HL-60 (cell line): Measurements from ENCODE around the gene PROS1.

Experiments used
- GABPA ChIP-seq: IDR thresholded peaks from 2 replicates; pipeline ENCODE4 v1.6.1; 2012; ENCODE audit warnings: low read depth
- POLR2AphosphoS5 ChIP-seq: IDR thresholded peaks from 2 replicates; pipeline ENCODE4 v1.6.1; 2012; ENCODE audit warnings: low read depth
- SPI1 ChIP-seq: IDR thresholded peaks from 2 replicates; pipeline ENCODE4 v1.6.1; 2012; ENCODE audit warnings: low read depth, mild to moderate bottlenecking, borderline replicate concordance
- TF ChIP-seq, protein P1 (sequence below): IDR thresholded peaks from 2 replicates; pipeline ENCODE4 v1.6.1; 2012; ENCODE audit warnings: low read depth; ENCODE audit not compliant: insufficient replicate concordance
- TF ChIP-seq, protein P2 (sequence below): IDR thresholded peaks from one replicate; pipeline ENCODE4 v1.5.1; 2011; ENCODE audit warnings: low read length, control low read depth, inconsistent platforms; ENCODE audit not compliant: insufficient read depth

DNA sequence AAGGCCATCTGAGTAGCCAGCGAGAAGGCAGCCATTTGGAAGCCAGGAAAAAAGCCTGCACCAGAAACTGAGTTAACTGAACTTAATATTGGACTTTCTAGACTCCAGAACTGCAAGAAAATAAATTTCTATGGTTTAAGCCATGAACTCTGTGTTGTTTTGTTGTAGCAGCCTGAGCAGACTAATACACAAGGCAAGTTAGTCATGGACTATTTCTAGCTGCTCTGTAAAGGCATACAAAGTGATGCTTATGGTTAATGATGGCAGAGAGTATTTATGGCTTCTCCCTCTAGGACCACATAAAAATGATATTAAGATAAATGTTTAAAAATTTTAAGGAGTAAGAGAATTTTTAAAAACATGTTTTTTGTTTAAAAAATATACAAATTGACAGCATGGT, 37.1 kb downstream of the PROS1 start:
- TF ChIP-seq, protein P1, sequence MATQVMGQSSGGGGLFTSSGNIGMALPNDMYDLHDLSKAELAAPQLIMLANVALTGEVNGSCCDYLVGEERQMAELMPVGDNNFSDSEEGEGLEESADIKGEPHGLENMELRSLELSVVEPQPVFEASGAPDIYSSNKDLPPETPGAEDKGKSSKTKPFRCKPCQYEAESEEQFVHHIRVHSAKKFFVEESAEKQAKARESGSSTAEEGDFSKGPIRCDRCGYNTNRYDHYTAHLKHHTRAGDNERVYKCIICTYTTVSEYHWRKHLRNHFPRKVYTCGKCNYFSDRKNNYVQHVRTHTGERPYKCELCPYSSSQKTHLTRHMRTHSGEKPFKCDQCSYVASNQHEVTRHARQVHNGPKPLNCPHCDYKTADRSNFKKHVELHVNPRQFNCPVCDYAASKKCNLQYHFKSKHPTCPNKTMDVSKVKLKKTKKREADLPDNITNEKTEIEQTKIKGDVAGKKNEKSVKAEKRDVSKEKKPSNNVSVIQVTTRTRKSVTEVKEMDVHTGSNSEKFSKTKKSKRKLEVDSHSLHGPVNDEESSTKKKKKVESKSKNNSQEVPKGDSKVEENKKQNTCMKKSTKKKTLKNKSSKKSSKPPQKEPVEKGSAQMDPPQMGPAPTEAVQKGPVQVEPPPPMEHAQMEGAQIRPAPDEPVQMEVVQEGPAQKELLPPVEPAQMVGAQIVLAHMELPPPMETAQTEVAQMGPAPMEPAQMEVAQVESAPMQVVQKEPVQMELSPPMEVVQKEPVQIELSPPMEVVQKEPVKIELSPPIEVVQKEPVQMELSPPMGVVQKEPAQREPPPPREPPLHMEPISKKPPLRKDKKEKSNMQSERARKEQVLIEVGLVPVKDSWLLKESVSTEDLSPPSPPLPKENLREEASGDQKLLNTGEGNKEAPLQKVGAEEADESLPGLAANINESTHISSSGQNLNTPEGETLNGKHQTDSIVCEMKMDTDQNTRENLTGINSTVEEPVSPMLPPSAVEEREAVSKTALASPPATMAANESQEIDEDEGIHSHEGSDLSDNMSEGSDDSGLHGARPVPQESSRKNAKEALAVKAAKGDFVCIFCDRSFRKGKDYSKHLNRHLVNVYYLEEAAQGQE: no peak
- TF ChIP-seq, protein P2, sequence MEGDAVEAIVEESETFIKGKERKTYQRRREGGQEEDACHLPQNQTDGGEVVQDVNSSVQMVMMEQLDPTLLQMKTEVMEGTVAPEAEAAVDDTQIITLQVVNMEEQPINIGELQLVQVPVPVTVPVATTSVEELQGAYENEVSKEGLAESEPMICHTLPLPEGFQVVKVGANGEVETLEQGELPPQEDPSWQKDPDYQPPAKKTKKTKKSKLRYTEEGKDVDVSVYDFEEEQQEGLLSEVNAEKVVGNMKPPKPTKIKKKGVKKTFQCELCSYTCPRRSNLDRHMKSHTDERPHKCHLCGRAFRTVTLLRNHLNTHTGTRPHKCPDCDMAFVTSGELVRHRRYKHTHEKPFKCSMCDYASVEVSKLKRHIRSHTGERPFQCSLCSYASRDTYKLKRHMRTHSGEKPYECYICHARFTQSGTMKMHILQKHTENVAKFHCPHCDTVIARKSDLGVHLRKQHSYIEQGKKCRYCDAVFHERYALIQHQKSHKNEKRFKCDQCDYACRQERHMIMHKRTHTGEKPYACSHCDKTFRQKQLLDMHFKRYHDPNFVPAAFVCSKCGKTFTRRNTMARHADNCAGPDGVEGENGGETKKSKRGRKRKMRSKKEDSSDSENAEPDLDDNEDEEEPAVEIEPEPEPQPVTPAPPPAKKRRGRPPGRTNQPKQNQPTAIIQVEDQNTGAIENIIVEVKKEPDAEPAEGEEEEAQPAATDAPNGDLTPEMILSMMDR: no peak
- TF ChIP-seq GABPA (no peak), POLR2AphosphoS5 (no peak), SPI1 (no peak)
